BLaER1 treated with 17β-estradiol and CSF1 and Interleukin-3, amounts not matched to agents 10 nM and 100 nM (cell line): Measurements from ENCODE around the gene SHISA9.
A peak's percentile ranks its signal among the peaks of the same experiment; 100 is the strongest.
"Not testable (repeated sequence)": the region's sequence is repeated elsewhere in the genome, so short reads cannot be mapped to it uniquely, and the experiment has no call there.

Experiments
- H3K27ac ChIP-seq, 11 experiments: shearing (Covaris generic); formaldehyde crosslinking; 2 replicates each; pipeline ENCODE4 v1.8.1; 2022
- H3K27me3 ChIP-seq, 11 experiments: shearing (Covaris generic); formaldehyde crosslinking; 2 replicates each; pipeline ENCODE4 v1.8.1; 2022
- H3K36me3 ChIP-seq, 11 experiments: shearing (Covaris generic); formaldehyde crosslinking; 2 replicates each; pipeline ENCODE4 v1.8.1; 2022
- H3K4me1 ChIP-seq, 10 experiments: shearing (Covaris generic); formaldehyde crosslinking; 2 replicates each; pipeline ENCODE4 v1.8.1; 2022
- H3K4me2 ChIP-seq, 11 experiments: shearing (Covaris generic); formaldehyde crosslinking; 2 replicates each; pipeline ENCODE4 v1.8.1; 2022
- H3K4me3 ChIP-seq, 10 experiments: shearing (Covaris generic); formaldehyde crosslinking; 2 replicates each; pipeline ENCODE4 v1.8.1; 2022
- H3K9ac ChIP-seq, 11 experiments: shearing (Covaris generic); formaldehyde crosslinking; 2 replicates each; pipeline ENCODE4 v1.8.1; 2022
- H3K9me3 ChIP-seq, 11 experiments: shearing (Covaris generic); formaldehyde crosslinking; replicated peaks in 1 of 11; 2 replicates each; pipeline ENCODE4 v1.8.1; 2022
- H4K20me1 ChIP-seq, 11 experiments: shearing (Covaris generic); formaldehyde crosslinking; 2 replicates each; pipeline ENCODE4 v1.8.1; 2022
- Cebpa-rat ChIP-seq, 11 experiments: shearing (Covaris generic); IDR thresholded peaks; 2 replicates each; pipeline ENCODE4 v1.8.1; 2022

SHISA9 gene

DNA sequence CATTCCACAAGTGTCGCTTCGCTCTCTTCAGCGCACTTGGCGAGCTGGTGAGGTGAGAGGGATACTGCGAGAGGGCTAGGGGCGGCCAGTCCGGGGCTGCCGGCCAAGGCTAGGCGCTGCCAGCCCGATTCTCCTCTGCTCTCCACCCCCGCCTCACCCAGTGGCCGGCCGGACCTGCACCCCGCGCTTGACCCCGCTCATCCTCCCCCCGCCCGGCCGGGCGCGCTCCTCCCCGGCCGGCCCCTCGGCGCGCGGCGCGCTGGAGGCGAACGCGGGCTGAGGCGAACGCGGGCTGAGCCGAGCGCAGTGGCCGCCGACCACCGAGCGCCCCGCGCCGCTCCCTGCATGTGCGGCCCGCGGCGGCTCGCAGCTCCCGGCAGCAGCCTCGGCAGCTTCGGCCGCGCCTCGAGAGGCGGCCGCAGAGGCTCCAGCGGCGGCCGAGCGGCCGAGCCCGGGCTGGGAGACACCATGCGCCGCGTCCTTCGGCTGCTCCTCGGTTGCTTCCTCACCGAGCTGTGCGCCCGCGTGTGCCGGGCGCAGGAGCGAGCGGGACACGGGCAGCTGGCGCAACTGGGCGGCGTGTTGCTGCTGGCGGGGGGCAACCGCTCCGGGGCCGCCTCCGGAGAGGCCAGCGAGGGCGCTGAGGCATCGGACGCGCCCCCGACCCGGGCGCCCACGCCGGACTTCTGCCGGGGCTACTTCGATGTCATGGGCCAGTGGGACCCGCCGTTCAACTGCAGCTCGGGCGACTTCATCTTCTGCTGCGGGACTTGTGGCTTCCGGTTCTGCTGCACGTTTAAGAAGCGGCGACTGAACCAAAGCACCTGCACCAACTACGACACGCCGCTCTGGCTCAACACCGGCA lies at the start of gene SHISA9:
Gene SHISA9 (plus strand): TSS at position 2 of the 865 bp plus-strand sequence.
- peaks cover 0 to 56% (median 34%) of the 10 kb centered on the region in 11 experiments; a peak in 16 of 22 replicates for H4K20me1 ChIP-seq
- TF ChIP-seq Cebpa-rat (IDR thresholded peaks at IDR 0.05): no peak
- peak within 1 kb of the TSS; percentile 51 to 67 (median 57) for H3K4me3 ChIP-seq
- H3K4me1 ChIP-seq: peaks cover 23 to 32% (median 29%) of the 10 kb centered on the region in 10 experiments
- no peaks in the 10 kb centered on the region for H3K9me3 ChIP-seq
- H3K27me3 ChIP-seq: peaks cover 76 to 95% (median 91%) of the 10 kb centered on the region in 11 experiments
- no peaks in the 10 kb centered on the region for H3K36me3 ChIP-seq
- H3K4me2 ChIP-seq: peak within 1 kb of the TSS; percentile 93 to 100 (median 95)
- no peak within 1 kb of the TSS for H3K27ac ChIP-seq
- peak within 1 kb of the TSS in 4 of 11 experiments; percentile 11 to 42 (median 24); a peak in 3 of 22 replicates for H3K9ac ChIP-seq

DNA sequence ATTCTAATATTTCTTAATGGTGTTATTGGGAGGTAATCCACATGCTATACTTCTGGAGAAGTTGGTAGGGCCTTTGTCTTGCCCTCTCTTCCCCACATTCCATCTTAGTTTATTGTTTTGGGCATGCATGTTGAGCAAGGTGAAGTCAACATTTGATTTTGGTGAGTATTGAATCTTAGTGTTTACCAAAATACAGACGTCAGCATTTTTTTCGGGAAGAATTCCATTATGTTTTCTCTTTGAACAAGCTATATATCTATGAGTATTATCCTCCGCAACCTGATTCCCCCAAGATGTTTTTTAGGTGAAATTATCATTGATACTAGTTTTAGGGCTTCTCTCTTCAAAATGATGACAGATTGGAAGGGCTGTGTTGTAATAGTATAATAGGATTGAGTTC lies 47.4 kb upstream of the SHISA9 start:
- Histone ChIP-seq H3K9me3 (peaks cover 11 to 21% (median 13%) of the 10 kb centered on the region in 11 experiments; a peak in 21 of 22 replicates), H3K27ac (no peak overlapping the region), H3K4me2 (no peak overlapping the region), H3K9ac (no peak overlapping the region), H4K20me1 (no peaks in the 10 kb centered on the region), H3K27me3 (no peaks in the 10 kb centered on the region), H3K4me1 (no peaks in the 10 kb centered on the region), H3K36me3 (no peaks in the 10 kb centered on the region), H3K4me3 (no peak overlapping the region)
- no peak for TF ChIP-seq Cebpa-rat (IDR thresholded peaks at IDR 0.05)

DNA sequence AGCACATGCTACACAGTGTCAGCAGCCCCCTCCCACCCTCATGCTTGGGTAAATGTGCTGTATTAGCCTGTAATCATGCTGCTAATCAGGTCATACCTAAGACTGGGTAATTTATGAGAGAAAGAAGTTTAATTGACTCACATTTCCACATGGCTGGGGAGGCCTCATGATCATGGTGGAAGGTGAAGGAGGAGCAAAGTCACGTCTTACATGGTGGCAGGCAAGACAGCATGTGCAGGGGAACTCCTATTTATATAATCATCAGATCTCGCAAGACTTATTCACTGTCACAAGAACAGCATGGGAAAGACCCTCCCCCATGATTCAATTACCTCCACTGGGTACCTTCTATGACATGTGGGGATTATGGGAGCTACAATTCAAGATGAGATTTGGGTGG lies 44.0 kb upstream of the SHISA9 start:
- not testable (repeated sequence) for H3K4me1 ChIP-seq, H3K36me3 ChIP-seq, H3K4me2 ChIP-seq, H4K20me1 ChIP-seq, H3K9ac ChIP-seq, H3K27ac ChIP-seq, H3K27me3 ChIP-seq, H3K4me3 ChIP-seq
- H3K9me3 ChIP-seq: peaks cover 11 to 21% (median 13%) of the 10 kb centered on the region in 11 experiments; a peak in 21 of 22 replicates

DNA sequence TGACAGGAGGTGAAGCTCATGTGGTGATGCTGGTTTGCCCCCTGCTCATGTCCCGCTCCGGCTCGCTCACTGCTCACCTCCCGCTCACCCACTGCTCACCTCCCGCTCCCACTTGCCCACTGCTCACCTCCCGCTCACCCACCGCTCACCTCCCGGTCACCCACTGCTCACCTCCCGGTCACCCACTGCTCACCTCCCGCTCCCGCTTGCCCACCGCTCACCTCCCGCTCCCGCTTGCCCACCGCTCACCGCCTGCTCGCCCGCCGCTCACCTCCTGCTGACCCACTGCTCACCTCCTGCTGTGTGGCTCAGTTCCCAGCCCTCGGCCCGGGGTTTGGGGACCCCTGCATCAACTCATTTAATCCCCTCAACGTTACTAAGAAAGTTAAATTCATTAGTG lies 39.1 kb upstream of the SHISA9 start:
- Histone ChIP-seq H3K4me2 (no peak overlapping the region), H4K20me1 (no peaks in the 10 kb centered on the region), H3K36me3 (no peaks in the 10 kb centered on the region), H3K4me1 (no peaks in the 10 kb centered on the region; a peak in 1 of 20 replicates), H3K9ac (no peak overlapping the region), H3K9me3 (peaks cover under 1 to 4% (median 3%) of the 10 kb centered on the region in 11 experiments; a peak in 16 of 22 replicates), H3K4me3 (no peak overlapping the region), H3K27me3 (no peaks in the 10 kb centered on the region), H3K27ac (no peak overlapping the region)
- no peak for TF ChIP-seq Cebpa-rat (IDR thresholded peaks at IDR 0.05)

DNA sequence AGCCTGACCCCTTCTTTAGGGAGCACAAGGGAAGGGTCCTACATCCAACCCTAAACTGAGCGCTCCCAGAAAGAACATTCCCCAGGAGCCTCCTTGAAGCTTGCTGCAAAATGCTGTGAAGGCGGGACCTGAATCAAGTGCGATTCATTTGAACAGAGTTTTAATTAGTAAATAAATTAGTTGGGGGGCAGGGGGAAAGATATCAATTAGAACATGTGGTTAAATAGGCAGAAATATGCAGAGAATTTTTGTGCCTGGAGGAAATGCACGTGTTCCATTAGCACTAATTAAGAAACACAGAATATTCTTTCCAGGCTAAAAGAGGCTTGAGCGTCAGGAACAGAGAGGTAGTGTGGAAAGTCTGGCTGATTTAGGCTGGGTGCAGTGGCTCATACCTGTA lies 38.5 kb upstream of the SHISA9 start:
- no peak overlapping the region for H3K27ac ChIP-seq
- no peak for TF ChIP-seq Cebpa-rat (IDR thresholded peaks at IDR 0.05)
- no peaks in the 10 kb centered on the region for H3K27me3 ChIP-seq
- peaks cover 0 to 6% (median 5%) of the 10 kb centered on the region in 10 experiments; a peak in 16 of 20 replicates for H3K4me1 ChIP-seq
- H3K9ac ChIP-seq: no peak overlapping the region
- H3K4me2 ChIP-seq: no peak overlapping the region
- H3K36me3 ChIP-seq: no peaks in the 10 kb centered on the region
- H3K9me3 ChIP-seq: no peaks in the 10 kb centered on the region
- H3K4me3 ChIP-seq: no peak overlapping the region
- H4K20me1 ChIP-seq: no peaks in the 10 kb centered on the region

DNA sequence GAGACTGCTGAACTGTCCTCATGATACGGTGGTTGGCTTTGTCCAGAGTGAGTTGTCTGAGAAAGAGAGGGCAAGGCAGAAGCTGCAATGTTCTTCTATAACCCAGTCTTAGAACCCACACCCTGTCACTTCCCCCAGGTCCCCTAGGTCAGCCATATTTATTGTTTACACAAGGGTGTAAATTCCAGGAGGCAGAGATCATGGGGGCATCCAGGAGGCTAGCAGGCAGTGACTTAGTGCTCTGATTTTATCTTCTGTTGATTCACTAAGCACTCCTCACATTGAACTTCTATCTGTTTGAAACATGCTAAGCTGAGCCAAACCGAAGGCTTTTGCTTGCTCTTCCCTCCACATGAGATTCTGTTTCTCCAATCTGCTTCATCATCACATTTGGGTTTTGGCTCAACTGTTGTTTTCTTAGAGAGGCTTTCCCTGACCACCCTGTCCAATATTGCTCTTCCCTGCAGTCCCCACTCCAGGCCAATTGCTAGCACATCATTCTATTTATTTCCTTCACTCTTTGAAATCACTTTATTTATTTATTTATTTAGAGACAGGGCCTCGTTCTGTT lies 34.3 kb upstream of the SHISA9 start:
- H3K27ac ChIP-seq: no peak overlapping the region
- peaks cover 0 to 21% (median 0%) of the 10 kb centered on the region in 11 experiments; a peak in 4 of 22 replicates for H3K9me3 ChIP-seq
- H3K9ac ChIP-seq: no peak overlapping the region
- no peak overlapping the region; a peak in 1 of 22 replicates for H3K4me2 ChIP-seq
- no peak overlapping the region for H3K4me3 ChIP-seq
- H3K36me3 ChIP-seq: no peaks in the 10 kb centered on the region
- no peak for TF ChIP-seq Cebpa-rat (IDR thresholded peaks at IDR 0.05)
- H3K27me3 ChIP-seq: no peaks in the 10 kb centered on the region
- H3K4me1 ChIP-seq: peaks cover 12 to 25% (median 20%) of the 10 kb centered on the region in 10 experiments
- H4K20me1 ChIP-seq: no peaks in the 10 kb centered on the region

GRCh38 chr16:12868169-12868568 lies 33.2 kb upstream of the SHISA9 start:
- no peak for TF ChIP-seq Cebpa-rat (IDR thresholded peaks at IDR 0.05)
- H3K4me2 ChIP-seq: peak overlapping the region; percentile 4 to 51 (median 39); a peak in 16 of 22 replicates
- no peak overlapping the region for H3K9ac ChIP-seq
- no peak overlapping the region for H3K4me3 ChIP-seq
- H3K27ac ChIP-seq: no peak overlapping the region
- H3K27me3 ChIP-seq: no peaks in the 10 kb centered on the region
- H3K4me1 ChIP-seq: peaks cover 12 to 28% (median 24%) of the 10 kb centered on the region in 10 experiments
- H4K20me1 ChIP-seq: no peaks in the 10 kb centered on the region
- peaks cover 0 to 21% (median 0%) of the 10 kb centered on the region in 11 experiments; a peak in 4 of 22 replicates for H3K9me3 ChIP-seq
- no peaks in the 10 kb centered on the region for H3K36me3 ChIP-seq

GRCh38 chr16:12868788-12869187 lies 32.6 kb upstream of the SHISA9 start:
- Histone ChIP-seq H3K36me3 (no peaks in the 10 kb centered on the region), H3K9me3 (peaks cover 0 to 21% (median 0%) of the 10 kb centered on the region in 11 experiments; a peak in 4 of 22 replicates), H3K4me1 (peaks cover 12 to 28% (median 24%) of the 10 kb centered on the region in 10 experiments), H3K4me2 (no peak overlapping the region; a peak in 1 of 22 replicates), H3K27me3 (no peaks in the 10 kb centered on the region), H3K4me3 (no peak overlapping the region), H3K9ac (no peak overlapping the region), H4K20me1 (no peaks in the 10 kb centered on the region), H3K27ac (no peak overlapping the region)
- no peak for TF ChIP-seq Cebpa-rat (IDR thresholded peaks at IDR 0.05)

GRCh38 chr16:12869698-12870427 lies 31.5 kb upstream of the SHISA9 start:
- Histone ChIP-seq H3K36me3 (no peaks in the 10 kb centered on the region), H3K4me3 (no peak overlapping the region), H3K4me1 (peaks cover 18 to 37% (median 25%) of the 10 kb centered on the region in 10 experiments), H3K27me3 (no peaks in the 10 kb centered on the region), H3K9ac (no peak overlapping the region), H3K9me3 (peaks cover 0 to 21% (median 0%) of the 10 kb centered on the region in 11 experiments; a peak in 4 of 22 replicates), H3K27ac (no peak overlapping the region), H3K4me2 (no peak overlapping the region), H4K20me1 (no peaks in the 10 kb centered on the region)
- no peak for TF ChIP-seq Cebpa-rat (IDR thresholded peaks at IDR 0.05)
